ENCODE measurements around the gene C10orf62. TPM values are rescaled to one million over a fixed set of nuclear protein-coding genes. Genes with fewer than 3 reads are reported as not detected.

C10orf62 gene
- total and polyA plus RNA-seq, 2 experiments from 2014 or later, result not detected

- TF ChIP-seq ZNF462 (CRISPR knock-in tag; IDR thresholded peaks at IDR 0.05), result no peak
- no peak for TF ChIP-seq ZNF114 (CRISPR knock-in tag; IDR thresholded peaks at IDR 0.05)
- TF ChIP-seq NANOG (IDR thresholded peaks at IDR 0.05; ENCODE audit: borderline replicate concordance), result no peak
- TF ChIP-seq CREB1 (CRISPR knock-in tag; IDR thresholded peaks at IDR 0.05; ENCODE audit: low read depth), result no peak
- TF ChIP-seq EZH2 (IDR thresholded peaks at IDR 0.05; ENCODE audit: low read depth, unreplicated experiment), result no peak
- TF ChIP-seq JUNB (IDR thresholded peaks at IDR 0.05; ENCODE audit: unreplicated experiment), result no peak
- TF ChIP-seq REST (IDR thresholded peaks at IDR 0.05; ENCODE audit: unreplicated experiment), result no peak
- no peak for TF ChIP-seq CTCF (conservative IDR thresholded peaks at IDR 0.05; ENCODE audit: low read depth in 2 of 2)
- TF ChIP-seq ETS1 (IDR thresholded peaks at IDR 0.05), result no peak
- no peak for TF ChIP-seq ZNF331 (CRISPR knock-in tag; IDR thresholded peaks at IDR 0.05; ENCODE audit: low read depth)
Observed at GRCh38 chr10:97549587-97550322, 39.8 kb upstream of the C10orf62 start (continued).
